ENCODE measurements around the gene SERTAD3. TPM values are rescaled to one million over a fixed set of nuclear protein-coding genes. Genes with fewer than 3 reads are reported as not detected.

The SERTAD3 gene
- total RNA-seq, 3 donors from 2014 or later = 17.3 to 28.1 (median 25.2) TPM

GRCh38 chr19:40400559-40400958 lies 43.6 kb downstream of the SERTAD3 start:
- no peak overlapping the region for H3K27ac ChIP-seq
- TF ChIP-seq POLR2AphosphoS5 (IDR thresholded peaks at IDR 0.05) (no peak), POLR2A (IDR thresholded peaks at IDR 0.05) (no peak)
- TF ChIP-seq, protein P1, sequence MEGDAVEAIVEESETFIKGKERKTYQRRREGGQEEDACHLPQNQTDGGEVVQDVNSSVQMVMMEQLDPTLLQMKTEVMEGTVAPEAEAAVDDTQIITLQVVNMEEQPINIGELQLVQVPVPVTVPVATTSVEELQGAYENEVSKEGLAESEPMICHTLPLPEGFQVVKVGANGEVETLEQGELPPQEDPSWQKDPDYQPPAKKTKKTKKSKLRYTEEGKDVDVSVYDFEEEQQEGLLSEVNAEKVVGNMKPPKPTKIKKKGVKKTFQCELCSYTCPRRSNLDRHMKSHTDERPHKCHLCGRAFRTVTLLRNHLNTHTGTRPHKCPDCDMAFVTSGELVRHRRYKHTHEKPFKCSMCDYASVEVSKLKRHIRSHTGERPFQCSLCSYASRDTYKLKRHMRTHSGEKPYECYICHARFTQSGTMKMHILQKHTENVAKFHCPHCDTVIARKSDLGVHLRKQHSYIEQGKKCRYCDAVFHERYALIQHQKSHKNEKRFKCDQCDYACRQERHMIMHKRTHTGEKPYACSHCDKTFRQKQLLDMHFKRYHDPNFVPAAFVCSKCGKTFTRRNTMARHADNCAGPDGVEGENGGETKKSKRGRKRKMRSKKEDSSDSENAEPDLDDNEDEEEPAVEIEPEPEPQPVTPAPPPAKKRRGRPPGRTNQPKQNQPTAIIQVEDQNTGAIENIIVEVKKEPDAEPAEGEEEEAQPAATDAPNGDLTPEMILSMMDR (IDR thresholded peaks at IDR 0.05) = no peak
- DNase-seq (ENCODE audit: low spot score in 2 of 2) = no peak
- intact Hi-C loops (cut with DNase I; ENCODE audit: low total_unique reads) = no loop called here
- no peaks in the 10 kb centered on the region for H3K4me1 ChIP-seq
- no peak overlapping the region for H3K4me3 ChIP-seq
- H3K36me3 ChIP-seq = no peaks in the 10 kb centered on the region
- no peaks in the 10 kb centered on the region for H3K9me3 ChIP-seq
- no peaks in the 10 kb centered on the region for H3K27me3 ChIP-seq

DNA sequence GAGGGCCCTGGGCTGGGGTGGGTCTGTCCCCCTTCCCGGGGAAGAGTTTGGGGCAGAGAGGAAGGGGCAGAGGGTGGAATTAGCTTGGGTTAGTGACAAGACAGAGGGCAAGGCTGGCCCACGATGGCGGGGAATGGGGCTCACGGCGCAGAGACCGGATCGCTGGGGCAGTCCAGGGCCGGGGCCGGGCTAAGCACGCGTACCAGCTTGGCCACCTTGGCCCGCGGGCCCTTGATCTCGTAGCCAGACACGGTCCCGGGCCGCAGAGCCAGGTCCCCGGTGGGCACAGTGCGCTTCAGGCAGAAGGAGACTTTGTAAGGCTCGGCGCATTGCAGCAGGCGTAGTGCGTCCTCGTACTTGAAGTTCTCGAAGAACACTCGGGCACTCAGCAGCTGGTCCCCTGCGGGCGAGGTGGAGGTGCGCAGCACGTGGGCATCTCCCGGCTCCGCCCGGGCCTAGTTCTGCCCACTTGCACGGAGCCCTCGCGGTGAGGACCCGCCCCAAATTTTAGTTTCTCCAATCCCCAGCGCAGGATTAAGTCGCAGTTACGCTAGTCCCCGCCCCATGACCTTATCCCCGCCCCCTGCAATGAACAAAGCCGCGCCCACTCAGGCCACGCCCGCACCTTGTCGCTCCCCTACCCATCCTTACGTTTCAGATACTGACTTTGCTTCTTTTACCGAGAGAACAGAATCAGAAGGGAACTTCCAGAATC lies 45.6 kb downstream of the SERTAD3 start:
- no peaks in the 10 kb centered on the region for H3K4me1 ChIP-seq
- H3K27me3 ChIP-seq = no peaks in the 10 kb centered on the region
- DNase-seq (ENCODE audit: low spot score in 2 of 2) = peak; percentile 76 to 82
- TF ChIP-seq POLR2A (IDR thresholded peaks at IDR 0.05) (no peak), POLR2AphosphoS5 (IDR thresholded peaks at IDR 0.05) (no peak)
- no peaks in the 10 kb centered on the region for H3K9me3 ChIP-seq
- peak overlapping the region in 1 of 2 donors; percentile 25 for H3K27ac ChIP-seq
- intact Hi-C loops (cut with DNase I; ENCODE audit: low total_unique reads) = no loop called here
- H3K4me3 ChIP-seq = peak overlapping the region in 2 of 3 donors; percentile 33 to 40
- H3K36me3 ChIP-seq = no peaks in the 10 kb centered on the region

DNA sequence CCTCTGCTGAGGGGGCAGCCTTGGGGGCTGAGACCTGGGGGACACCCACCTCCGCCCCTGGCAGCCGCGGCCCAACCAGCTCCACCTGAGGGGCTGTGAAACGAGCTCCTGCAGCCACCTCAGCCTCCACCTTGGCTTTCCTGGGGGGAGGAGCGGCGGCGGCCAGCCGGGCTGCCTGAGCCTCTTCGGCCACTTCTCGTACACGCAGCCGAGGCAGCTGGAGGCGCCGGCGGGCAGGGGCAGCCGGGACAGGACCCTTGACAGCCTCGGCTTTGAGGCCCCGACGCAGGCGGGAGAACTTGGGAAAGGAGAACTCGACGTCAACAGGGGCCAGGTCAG lies 46.6 kb downstream of the SERTAD3 start:
- H3K9me3 ChIP-seq = no peaks in the 10 kb centered on the region
- intact Hi-C loops (cut with DNase I; ENCODE audit: low total_unique reads) = no loop called here
- no peak overlapping the region for H3K4me3 ChIP-seq
- TF ChIP-seq, protein P1 (IDR thresholded peaks at IDR 0.05) = no peak
- TF ChIP-seq POLR2A (IDR thresholded peaks at IDR 0.05) = no peak
- TF ChIP-seq POLR2AphosphoS5 (IDR thresholded peaks at IDR 0.05) = no peak
- DNase-seq (ENCODE audit: low spot score in 2 of 2) = no peak
- H3K36me3 ChIP-seq = no peaks in the 10 kb centered on the region
- H3K27me3 ChIP-seq = no peaks in the 10 kb centered on the region
- H3K27ac ChIP-seq = no peak overlapping the region
- peaks cover 0 to 9% of the 10 kb centered on the region in 2 donors for H3K4me1 ChIP-seq

DNA sequence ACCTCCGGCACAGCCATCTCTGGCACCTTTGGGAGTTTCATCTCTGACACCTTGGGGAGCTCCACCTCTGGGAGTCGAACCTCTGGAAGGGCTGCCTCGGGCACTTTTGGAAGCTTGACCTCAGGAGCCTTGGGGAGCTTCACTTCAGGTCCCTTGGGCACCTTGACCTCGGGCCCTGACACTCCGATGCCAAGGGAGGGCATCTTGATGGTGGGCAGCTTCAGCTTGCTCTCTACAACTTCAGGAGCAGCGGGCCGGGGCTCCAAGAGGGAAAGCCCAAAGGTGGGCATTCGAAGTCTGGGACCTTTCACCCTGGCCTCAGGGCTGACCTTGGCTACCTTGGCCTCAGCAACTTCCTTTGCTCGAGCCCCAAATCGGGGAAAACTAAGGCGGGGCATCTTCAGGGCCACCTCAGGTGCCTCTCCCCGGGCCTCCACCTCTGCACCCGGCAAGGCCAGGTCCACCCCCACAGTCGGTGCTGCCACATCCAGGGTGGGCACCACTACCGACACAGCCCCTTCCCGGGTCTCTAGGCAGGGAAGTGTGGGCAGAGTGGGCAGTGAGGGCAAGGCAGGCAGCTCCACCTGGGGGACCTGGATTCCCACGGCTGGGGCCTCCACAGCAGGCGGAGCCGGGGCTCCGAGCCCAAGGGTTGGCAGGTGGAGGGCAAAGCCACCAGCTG lies 47.1 kb downstream of the SERTAD3 start:
- Histone ChIP-seq H3K27me3 (no peaks in the 10 kb centered on the region), H3K4me3 (no peak overlapping the region), H3K9me3 (no peaks in the 10 kb centered on the region), H3K36me3 (no peaks in the 10 kb centered on the region), H3K27ac (no peak overlapping the region), H3K4me1 (peaks cover 0 to 10% of the 10 kb centered on the region in 2 donors)
- DNase-seq (ENCODE audit: low spot score in 2 of 2) = no peak
- TF ChIP-seq POLR2AphosphoS5 (IDR thresholded peaks at IDR 0.05) (no peak), POLR2A (IDR thresholded peaks at IDR 0.05) (no peak)
- TF ChIP-seq, protein P1 (IDR thresholded peaks at IDR 0.05) = no peak
- intact Hi-C loops (cut with DNase I; ENCODE audit: low total_unique reads) = no loop called here

- Histone ChIP-seq H3K4me1 (peaks cover 0 to 10% of the 10 kb centered on the region in 2 donors), H3K36me3 (no peaks in the 10 kb centered on the region), H3K27me3 (no peaks in the 10 kb centered on the region), H3K27ac (no peak overlapping the region), H3K4me3 (no peak overlapping the region), H3K9me3 (no peaks in the 10 kb centered on the region)
- no peak for DNase-seq (ENCODE audit: low spot score in 2 of 2)
- intact Hi-C loops (cut with DNase I; ENCODE audit: low total_unique reads) = no loop called here
- TF ChIP-seq, protein P1 (IDR thresholded peaks at IDR 0.05) = no peak
- TF ChIP-seq POLR2AphosphoS5 (IDR thresholded peaks at IDR 0.05) = no peak
- no peak for TF ChIP-seq POLR2A (IDR thresholded peaks at IDR 0.05)
These were observed 48.2 kb downstream of the SERTAD3 start for GRCh38 chr19:40395956-40396355.
